MCF 10A (cell line): ENCODE measurements around the gene CD209. TPM values are rescaled to one million over a fixed set of nuclear protein-coding genes. Genes with fewer than 3 reads are reported as not detected.

ENCODE experiments used
- BruUV-seq: library from RNA; stranded (reverse); fragments of 400-500 nt; replicated peaks from 2 replicates; lab custom pipeline; 2021; lab: Mats Ljungman, UMichigan
- CTCF ChIA-PET: fragments of 300-600 bp; sonication (Branson Sonifier 250); formaldehyde crosslinking; extraction: SDS; loops from one replicate; lab custom pipeline; 2021; ENCODE audit warnings: antibody characterized with exemption, inconsistent platforms; lab: Yijun Ruan, JAX
- POLR2A ChIA-PET: fragments of 300-600, 350-650 bp; sonication (Branson Sonifier 250); formaldehyde crosslinking; extraction: SDS; loops from one replicate; lab custom pipeline; 2020; ENCODE audit warnings: antibody characterized with exemption, inconsistent platforms; lab: Yijun Ruan, JAX
- DNase-seq: peaks from one replicate; pipeline ENCODE4 v3.0.0-alpha.2; 2018; ENCODE audit not compliant: unreplicated experiment
- H3K27ac Mint-ChIP-seq: one replicate; pipeline ENCODE4 v1.8.0; 2022; ENCODE audit warnings: mild to moderate bottlenecking, low read depth, mixed read lengths; ENCODE audit not compliant: unreplicated experiment
- H3K27me3 Mint-ChIP-seq: one replicate; pipeline ENCODE4 v1.8.0; 2022; ENCODE audit warnings: mixed read lengths; ENCODE audit not compliant: insufficient read depth, unreplicated experiment
- H3K36me3 Mint-ChIP-seq: one replicate; pipeline ENCODE4 v1.8.0; 2022; ENCODE audit warnings: mild to moderate bottlenecking, moderate library complexity, mixed read lengths; ENCODE audit not compliant: insufficient read depth, unreplicated experiment
- H3K4me1 Mint-ChIP-seq: one replicate; pipeline ENCODE4 v1.8.0; 2022; ENCODE audit warnings: mixed read lengths; ENCODE audit not compliant: insufficient read depth, unreplicated experiment
- H3K4me3 Mint-ChIP-seq: one replicate; pipeline ENCODE4 v1.8.0; 2022; ENCODE audit warnings: mild to moderate bottlenecking, moderate library complexity, mixed read lengths; ENCODE audit not compliant: unreplicated experiment
- H3K9me3 Mint-ChIP-seq: one replicate; pipeline ENCODE4 v1.8.0; 2022; ENCODE audit warnings: mixed read lengths; ENCODE audit not compliant: unreplicated experiment
- CTCF ChIP-seq: fragments of 200-600 bp; IDR thresholded peaks from one replicate; pipeline ENCODE4 v1.8.0; 2022; ENCODE audit warnings: antibody characterized with exemption, mild to moderate bottlenecking; ENCODE audit not compliant: unreplicated experiment
- intact Hi-C: fragments of 100-400 bp; cut with micrococcal nuclease; formaldehyde crosslinking; loops from 2 replicates; pipeline ENCODE4 v1.14.1; 2022
- total RNA-seq: library from RNA; stranded (reverse); gene quantifications from 2 replicates; pipeline ENCODE4 v1.2.3, GENCODE V29; 2022

Gene CD209
- total RNA-seq, 1 experiment from 2014 or later: not detected

GRCh38 chr19:7775761-7776160 is 28.4 kb upstream of the CD209 start:
- Mint-ChIP-seq H3K27ac (no peak overlapping the region), H3K4me3 (no peak overlapping the region), H3K36me3 (no peaks in the 10 kb centered on the region), H3K27me3 (peaks cover 34% of the 10 kb centered on the region), H3K4me1 (peaks cover 9% of the 10 kb centered on the region), H3K9me3 (no peaks in the 10 kb centered on the region)
- intact Hi-C loops: no loop called here
- POLR2A ChIA-PET: no interaction called here
- DNase-seq: no peak
- TF ChIP-seq CTCF: no peak
- CTCF ChIA-PET: interaction anchor here (0.6 kb wide), 1 partner anchor 673 kb away, joined by 3 read pairs; no protein-coding TSS in a partner anchor
- no TSS peak for BruUV-seq

- peaks cover 44% of the 10 kb centered on the region for H3K27me3 Mint-ChIP-seq
- no peaks in the 10 kb centered on the region for H3K9me3 Mint-ChIP-seq
- ChIA-PET POLR2A (interaction anchor here (1.4 to 2.8 kb wide), 3 partner anchors 8 to 93 kb away, joined by 5 to 15 read pairs (median 6); partner anchors contain the start of gene TRAPPC5), CTCF (no interaction called here)
- peaks cover 9% of the 10 kb centered on the region for H3K4me1 Mint-ChIP-seq
- no peak overlapping the region for H3K4me3 Mint-ChIP-seq
- no peaks in the 10 kb centered on the region for H3K36me3 Mint-ChIP-seq
- BruUV-seq: no TSS peak
- DNase-seq: peak; percentile 18
- H3K27ac Mint-ChIP-seq: no peak overlapping the region
- intact Hi-C loops: no loop called here
- TF ChIP-seq CTCF: no peak
Measured at GRCh38 chr19:7773841-7774240, 26.5 kb upstream of the CD209 start.

- H3K27me3 Mint-ChIP-seq: peaks cover 44% of the 10 kb centered on the region
- TF ChIP-seq CTCF: no peak
- peak overlapping the region; percentile 55 for H3K4me3 Mint-ChIP-seq
- H3K9me3 Mint-ChIP-seq: no peaks in the 10 kb centered on the region
- CTCF ChIA-PET: no interaction called here
- H3K36me3 Mint-ChIP-seq: no peaks in the 10 kb centered on the region
- POLR2A ChIA-PET: interaction anchor here (1.4 to 2.8 kb wide), 3 partner anchors 9 to 92 kb away, joined by 5 to 15 read pairs (median 6); partner anchors contain the start of gene TRAPPC5
- BruUV-seq: no TSS peak
- DNase-seq: peak; percentile 63
- intact Hi-C loops: no loop called here
- peaks cover 9% of the 10 kb centered on the region for H3K4me1 Mint-ChIP-seq
- no peak overlapping the region for H3K27ac Mint-ChIP-seq
Measured at GRCh38 chr19:7772752-7773291, 25.5 kb upstream of the CD209 start.

- peaks cover 55% of the 10 kb centered on the region for H3K27me3 Mint-ChIP-seq
- DNase-seq: no peak
- H3K4me1 Mint-ChIP-seq: peaks cover 9% of the 10 kb centered on the region
- POLR2A ChIA-PET: no interaction called here
- intact Hi-C loops: no loop called here
- CTCF ChIA-PET: interaction anchor here (0.6 to 0.7 kb wide), 2 partner anchors 11 to 591 kb away, joined by 3 read pairs; no protein-coding TSS in a partner anchor
- no peaks in the 10 kb centered on the region for H3K9me3 Mint-ChIP-seq
- BruUV-seq: no TSS peak
- no peaks in the 10 kb centered on the region for H3K36me3 Mint-ChIP-seq
- no peak overlapping the region for H3K27ac Mint-ChIP-seq
- no peak for TF ChIP-seq CTCF
- H3K4me3 Mint-ChIP-seq: no peak overlapping the region
Measured at GRCh38 chr19:7771072-7771471, 23.7 kb upstream of the CD209 start.
